Measurements from ENCODE around the gene LY6G5B.

Gene LY6G5B

DNA sequence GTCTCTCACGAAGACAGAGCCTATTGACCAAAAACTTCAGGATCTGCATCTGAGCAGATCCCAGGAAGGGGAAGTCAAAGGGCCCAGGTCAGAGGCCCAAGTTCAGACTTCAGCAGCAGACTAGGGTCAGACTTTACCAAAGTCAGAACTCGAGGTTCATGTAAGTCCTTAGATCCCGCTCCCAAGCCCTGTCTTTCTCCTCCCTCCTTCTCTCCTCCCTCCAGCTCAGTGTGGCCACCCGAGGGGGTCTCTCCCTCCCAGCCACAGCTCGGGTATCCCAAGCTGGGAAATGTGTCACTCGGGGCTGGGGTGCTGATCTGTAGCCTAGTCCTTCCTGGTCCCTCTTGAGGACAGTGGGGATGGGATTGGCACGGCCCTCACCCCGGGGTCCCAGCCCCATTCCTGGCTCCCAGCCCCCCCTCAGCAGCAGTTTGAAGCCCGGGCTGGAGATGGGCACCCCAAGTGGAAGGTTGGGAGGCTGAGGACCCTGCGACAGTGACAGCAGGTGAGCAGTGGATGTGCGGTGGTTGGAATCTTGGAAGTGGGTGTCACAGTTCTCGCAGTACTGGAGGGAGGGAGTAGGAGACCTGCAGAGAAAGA is 7.6 kb upstream of the LY6G5B start:
- in situ Hi-C loops (cut with MboI; ENCODE audit: low sequenced_read_pairs): no loop called here

DNA sequence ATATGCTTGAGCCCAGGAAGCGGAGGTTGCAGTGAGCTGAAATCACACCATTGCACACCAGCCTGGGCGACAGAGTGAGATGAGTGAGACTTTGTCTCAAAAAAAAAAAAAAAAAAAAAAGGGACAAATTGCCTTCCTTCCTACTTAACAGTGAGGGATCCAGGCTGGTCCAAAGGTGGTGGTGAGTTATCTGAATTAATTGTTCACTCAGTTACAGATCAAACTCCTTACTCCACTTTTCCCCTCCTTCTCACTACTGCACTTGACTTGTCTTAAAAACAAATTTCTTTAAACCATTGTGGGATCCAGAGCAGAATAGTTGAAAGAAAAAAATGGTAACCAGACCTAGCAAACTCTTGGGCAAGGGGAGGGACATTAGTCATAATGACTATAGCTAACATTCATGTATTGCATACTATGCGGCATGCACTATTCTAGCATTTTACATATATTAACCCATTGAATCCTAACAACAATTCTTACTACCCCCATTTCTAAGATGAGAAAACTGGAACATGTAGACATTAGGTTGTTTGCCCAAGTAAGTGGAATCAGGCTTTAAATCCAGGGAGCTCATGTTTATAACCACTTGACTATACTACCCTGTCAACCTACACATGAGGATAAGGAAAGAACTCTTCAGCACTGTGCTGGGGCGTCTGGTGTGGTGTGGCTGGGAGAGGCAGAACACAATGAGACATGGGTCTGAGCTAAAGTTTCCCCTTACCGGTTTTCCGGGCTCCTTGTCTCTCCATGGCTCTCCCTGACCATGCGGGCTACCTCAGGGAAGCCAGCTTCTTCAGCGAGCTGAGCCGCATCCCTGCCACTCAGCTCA is 6.4 kb upstream of the LY6G5B start:
- in situ Hi-C loops (cut with MboI; ENCODE audit: low sequenced_read_pairs): no loop called here

DNA sequence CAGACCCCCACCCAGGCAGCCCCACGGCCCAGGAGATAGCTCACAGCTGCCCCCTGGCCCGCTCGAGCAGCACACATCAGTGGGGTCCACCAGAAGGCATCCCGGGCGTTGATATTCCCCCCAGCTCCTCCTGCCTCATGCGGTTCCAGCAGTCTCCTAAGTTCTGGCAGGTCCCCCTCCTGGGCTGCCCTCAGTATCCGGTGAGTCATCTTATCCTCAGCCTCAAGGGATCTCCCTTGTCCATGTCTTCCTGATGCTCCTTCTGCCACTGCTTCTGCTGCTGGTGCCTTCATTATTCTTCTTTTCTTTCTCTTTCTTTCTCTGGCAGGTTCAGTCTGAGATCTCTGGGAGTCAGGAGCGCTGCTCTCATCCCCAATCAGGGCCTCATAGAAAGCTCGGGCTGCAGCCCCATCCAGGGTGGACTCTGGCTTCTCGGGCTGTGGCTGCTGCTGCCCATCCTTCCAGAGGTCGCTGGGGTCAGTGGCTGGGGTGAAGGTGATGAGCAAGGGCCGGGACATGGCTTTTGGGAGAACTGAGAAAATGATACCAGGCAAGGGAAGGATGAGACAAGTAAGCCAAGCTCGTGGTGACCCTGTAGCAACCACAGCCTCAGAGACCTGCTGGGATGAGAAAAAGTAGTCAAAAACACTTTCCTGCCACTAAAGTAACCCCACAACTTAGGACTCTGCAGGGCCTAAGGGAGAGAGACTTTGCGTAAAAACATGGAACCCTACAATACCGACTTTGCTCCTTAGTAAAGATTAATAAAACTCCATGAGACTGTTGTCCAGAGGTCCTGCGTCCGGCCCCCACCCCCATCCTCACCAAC is 5.6 kb upstream of the LY6G5B start:
- in situ Hi-C loops (cut with MboI; ENCODE audit: low sequenced_read_pairs): no loop called here

DNA sequence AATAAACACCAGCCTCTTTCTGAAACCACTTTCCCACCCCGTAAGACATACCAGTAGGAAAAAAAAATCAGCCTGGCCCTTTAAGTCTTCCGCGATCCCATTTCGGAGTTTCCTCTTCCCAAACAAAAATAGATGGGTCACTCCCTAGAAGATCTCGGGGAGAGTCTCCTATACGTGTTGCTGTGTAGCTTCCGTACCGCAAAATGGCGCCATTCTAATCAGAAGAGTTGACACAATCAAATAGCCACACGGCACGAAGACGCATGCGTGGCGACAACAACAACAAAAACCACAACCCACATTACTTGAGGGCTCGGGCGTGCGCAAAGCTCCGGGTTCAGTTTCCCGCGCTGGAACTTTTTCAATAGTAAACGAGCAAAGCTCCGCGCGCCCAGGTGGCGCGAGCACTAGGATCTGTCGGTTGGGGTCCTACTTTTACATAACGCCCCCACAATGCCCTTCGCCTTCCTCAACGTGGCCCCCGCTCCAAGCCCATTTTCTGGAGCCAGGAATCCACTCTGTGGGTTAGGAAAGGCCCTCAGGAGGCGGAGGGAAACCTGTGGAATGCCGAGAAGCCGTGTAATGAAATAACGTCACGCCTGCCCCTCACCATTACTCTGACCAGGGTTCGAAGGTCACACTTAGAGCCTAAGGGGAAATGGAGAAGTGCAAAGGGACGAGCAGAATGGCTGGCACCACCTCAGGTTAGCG is 4.8 kb upstream of the LY6G5B start, which contains the start of gene GPANK1:
TSS of gene GPANK1 (minus strand) at position 208 of the 711 bp plus-strand sequence. CDS start 519 bp downstream, outside the sequence.
- in situ Hi-C loops (cut with MboI; ENCODE audit: low sequenced_read_pairs): no loop called here

DNA sequence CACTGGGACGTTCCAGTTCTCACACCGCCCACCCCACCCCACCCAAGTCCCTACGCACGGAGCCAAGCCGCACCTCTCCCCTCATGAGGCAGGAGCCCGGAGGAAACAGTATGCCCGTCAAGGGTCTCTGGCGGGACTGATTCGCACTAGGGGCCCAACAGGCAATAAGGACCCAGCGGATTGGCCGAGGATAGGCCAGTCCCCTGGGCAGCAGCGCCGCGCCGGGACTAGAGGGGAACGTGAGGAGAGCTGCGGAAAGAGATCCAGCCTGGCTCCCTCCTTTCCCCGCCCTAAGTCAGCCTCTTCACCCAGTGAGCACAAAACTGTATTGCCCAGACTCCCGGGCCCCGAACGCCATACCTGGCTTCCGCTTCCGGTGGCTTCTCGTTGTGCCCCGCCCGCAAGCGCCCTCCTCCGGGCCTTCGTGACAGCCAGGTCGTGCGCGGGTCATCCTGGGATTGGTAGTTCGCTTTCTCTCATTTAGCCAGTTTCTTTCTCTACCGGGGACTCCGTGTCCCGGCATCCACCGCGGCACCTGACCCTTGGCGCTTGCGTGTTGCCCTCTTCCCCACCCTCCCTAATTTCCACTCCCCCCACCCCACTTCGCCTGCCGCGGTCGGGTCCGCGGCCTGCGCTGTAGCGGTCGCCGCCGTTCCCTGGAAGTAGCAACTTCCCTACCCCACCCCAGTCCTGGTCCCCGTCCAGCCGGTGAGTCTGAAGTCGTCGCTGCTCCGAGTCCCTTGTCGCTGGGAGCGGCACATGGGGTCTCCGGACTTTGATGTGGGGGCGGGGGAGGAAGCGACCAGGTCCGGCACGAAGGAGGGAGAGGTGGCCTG is 4.1 kb upstream of the LY6G5B start, which contains the start of gene CSNK2B:
TSS of gene CSNK2B (plus strand) at position 580 of the 836 bp plus-strand sequence. CDS start 752 bp downstream, outside the sequence.
- in situ Hi-C loops (cut with MboI; ENCODE audit: low sequenced_read_pairs): no loop called here

DNA sequence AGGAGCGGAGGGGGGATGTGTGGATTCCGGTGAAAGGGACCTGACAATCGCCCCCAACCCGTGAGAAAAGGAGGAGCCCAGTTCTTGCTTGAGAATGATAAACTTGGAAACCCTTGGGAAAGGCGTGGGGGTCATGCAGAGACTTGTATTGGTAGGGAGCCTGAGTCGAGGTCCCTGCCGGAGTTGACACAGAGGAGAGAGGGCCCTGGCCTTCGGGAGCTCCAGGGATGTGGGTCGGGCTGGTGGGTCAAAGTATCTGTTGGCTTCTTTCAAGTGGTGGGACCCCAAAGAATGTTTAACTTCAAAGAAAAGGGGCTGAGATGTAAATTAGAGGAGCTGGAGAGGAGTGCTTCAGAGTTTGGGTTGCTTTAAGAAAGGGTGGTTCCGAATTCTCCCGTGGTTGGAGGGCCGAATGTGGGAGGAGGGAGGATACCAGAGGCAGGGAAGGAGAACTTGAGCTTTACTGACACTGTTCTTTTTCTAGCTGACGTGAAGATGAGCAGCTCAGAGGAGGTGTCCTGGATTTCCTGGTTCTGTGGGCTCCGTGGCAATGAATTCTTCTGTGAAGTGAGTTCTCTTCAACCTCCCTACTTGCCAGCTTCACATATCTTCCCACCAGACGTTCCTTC is 3.3 kb upstream of the LY6G5B start:
- in situ Hi-C loops (cut with MboI; ENCODE audit: low sequenced_read_pairs): no loop called here

DNA sequence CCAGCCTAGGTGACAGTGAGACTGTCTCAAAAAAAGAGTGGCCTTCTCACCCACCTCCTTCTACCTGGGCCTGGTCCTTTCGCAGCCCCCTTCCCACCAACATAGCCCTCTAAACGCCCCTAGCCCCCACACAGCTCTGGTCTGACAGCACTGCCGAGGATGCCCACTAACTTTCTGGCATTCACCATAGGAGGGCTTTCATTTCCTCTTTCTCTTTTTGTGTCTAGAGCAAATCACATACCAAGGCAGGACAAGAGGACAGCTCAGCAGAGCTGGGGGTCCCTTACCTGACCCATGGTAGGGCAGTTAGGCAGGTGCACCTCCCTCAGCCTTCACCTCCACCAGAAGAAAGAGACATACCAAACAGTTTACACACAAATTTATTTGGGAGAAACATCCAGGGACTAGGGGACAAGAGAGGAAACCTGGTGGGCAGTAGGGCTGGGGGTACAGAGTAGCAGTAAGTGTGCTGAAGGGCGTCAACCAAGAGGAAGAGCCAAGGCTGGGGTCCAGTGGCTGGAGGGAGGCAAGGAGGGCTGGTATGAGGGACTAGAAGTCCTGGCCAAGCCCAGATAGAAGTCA is 6.6 kb downstream of the LY6G5B start:
- in situ Hi-C loops (cut with MboI; ENCODE audit: low sequenced_read_pairs): no loop called here

DNA sequence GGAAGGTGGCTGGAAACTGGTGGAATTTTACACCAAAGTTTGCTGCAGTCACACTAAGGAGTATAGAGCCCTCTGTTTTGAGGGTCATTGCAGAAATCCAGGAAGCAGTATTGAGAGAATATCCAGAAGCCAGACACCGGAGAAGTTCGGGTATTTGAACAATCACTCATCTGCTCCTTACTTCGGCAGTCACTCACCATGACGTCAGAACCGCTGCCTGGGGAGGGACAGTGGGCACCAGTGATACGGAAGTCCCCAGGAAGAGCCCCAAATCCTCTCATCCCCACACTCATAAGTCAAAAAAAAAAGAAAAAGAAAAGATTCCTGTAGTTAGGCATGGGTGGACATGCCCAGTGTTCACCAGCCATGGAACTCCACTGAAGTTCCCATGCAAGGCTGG is 7.1 kb downstream of the LY6G5B start:
- in situ Hi-C loops (cut with MboI; ENCODE audit: low sequenced_read_pairs): no loop called here

DNA sequence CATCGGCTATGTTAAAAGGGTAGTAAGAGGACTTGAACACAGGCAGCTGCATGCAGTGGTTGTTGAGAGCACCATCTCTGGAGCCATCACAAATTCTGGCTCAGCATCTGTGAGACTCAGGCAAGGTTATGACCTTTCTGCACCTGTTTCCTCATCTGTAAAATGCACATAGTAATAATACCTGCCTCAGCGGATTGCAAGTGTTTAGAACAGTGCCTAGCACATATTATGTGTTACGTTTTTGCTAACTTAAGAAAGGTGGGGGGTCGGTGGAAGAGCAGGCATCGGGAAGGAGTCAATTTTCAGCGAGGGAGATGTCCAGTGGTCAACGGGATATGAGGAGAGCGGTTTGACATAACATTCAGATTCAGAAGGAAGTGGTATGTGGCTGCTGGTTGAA is 8.2 kb downstream of the LY6G5B start:
- in situ Hi-C loops (cut with MboI; ENCODE audit: low sequenced_read_pairs): no loop called here

DNA sequence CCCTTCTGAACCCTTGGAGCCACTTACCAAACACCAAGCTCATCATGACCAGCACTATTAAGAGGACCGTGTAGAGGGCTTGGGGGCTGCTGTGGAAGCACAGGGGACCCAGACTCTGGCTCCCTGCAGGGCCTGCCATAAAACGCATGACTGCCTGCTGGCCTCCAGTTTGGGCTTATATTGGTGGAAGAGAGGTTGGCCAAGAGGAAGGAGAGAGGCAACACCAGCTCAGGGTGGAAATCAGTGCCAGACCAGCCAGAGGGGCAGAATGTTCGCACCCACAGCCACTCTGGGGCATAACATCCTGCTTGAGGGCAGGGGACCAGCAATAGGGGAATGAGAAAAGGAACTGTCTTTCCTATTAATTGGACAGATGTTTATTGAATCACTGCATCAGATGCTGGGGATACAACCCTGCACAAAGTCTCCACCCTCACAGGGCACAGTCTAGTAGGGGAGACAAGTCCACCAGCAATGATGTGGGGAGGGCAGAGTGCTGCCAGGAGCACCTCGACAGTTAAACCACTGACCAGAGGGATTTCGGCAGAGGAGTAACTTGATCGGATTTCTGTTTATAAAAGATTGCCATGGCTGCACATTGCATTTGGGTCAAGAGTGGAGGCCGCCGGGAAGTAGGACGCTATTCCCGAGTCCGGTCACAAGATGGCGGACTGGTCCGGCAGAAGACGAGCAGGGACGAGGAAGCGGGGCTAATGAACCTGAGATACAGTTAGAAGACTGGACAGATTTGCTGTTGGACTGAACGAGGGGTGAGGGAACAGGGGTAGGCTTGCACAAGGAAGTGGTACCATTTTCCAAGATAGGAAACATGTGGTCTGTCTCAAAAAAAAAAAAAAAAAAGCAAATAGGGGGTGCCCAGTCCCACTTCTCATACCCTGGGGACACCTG is 10.7 kb downstream of the LY6G5B start, which contains the start of gene LY6G5C:
TSS of gene LY6G5C (minus strand) at position 842 of the 909 bp plus-strand sequence. CDS start at position 148, 694 bp downstream.
- in situ Hi-C loops (cut with MboI; ENCODE audit: low sequenced_read_pairs): no loop called here

DNA sequence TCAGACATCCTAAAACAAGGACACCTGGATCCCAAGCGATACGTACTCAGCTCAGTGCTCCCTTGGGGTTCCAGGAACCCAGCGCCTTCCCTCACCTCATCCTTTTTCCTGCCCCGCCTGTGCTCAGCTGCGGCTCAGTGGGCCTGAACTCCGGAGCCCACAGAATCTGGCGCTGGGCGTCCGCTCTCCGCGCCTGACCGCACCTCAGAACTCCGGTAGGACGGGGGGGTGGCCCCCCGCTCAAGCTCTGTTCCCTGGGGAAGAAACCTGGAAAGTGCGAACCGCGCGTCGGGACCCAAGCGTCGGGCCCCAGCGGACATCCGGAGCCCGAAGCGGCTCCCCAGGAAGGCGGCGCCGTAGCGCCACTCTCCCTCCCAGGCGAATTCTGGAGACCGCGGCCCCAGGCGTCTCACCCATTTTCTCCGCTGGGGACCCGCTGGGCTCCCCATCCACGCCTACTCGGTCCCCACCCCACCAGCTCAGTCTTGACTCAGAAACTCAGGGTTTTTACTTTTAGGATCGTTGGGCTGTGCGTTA is 11.4 kb downstream of the LY6G5B start:
- in situ Hi-C loops (cut with MboI; ENCODE audit: low sequenced_read_pairs): no loop called here

DNA sequence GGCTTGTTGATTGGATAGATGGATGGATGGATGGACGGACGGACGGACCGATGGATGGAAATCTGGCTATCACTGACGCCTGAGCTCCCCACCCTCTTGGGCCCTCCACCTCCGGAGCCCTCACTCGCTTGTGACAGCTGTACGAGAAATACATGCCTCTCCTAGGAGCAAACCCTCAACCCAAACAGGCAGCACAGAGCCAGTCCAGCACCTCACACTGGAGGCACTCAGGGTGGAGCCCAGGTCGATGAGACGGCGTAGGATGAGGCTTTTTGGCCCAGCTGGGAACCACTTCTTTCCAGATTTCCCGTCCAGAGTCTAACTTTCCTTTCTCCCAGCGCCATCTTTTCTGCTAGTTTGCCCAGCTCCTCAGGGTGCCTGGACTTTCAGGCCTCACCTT is 13.8 kb downstream of the LY6G5B start:
- in situ Hi-C loops (cut with MboI; ENCODE audit: low sequenced_read_pairs): no loop called here

DNA sequence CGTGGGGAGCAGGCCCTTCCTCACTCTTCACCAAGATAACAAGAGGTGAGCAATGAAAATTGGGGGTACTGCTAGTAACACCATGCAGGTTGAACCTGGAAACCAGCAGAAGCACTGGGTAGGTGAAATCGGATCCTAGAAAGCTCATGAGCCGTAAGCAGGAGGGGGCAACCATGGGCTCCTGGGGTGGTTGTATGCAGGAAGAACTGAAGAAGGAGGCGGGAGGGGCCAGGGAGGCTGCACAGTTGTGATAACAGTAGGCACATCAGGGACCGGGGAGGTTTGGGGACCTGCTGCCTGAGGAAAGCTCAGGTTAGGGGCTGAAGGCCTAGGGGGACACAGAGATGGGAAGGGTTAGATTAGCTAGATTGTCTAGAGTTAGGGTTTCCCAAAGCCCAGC is 16.7 kb downstream of the LY6G5B start:
- in situ Hi-C loops (cut with MboI; ENCODE audit: low sequenced_read_pairs): no loop called here

DNA sequence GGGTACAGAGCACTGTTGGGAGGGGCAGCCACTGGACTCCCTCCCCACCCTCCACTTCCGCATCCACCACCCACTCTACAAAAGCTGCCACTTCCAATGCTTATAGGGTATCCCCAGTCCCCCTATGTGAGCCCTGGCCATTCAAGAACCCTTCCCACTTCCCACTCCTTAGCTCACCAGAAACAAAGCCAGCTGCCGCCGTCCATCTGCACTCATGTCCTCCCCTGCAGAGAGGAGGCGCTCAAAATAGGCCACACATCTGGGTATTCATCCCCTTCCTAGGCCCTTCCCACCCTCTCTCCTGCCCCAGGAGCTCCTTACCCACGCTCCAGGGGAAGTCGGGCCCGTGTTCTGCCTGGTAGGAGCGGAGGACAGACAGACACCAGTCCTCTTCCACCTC is 17.5 kb downstream of the LY6G5B start:
- in situ Hi-C loops (cut with MboI; ENCODE audit: low sequenced_read_pairs): no loop called here

DNA sequence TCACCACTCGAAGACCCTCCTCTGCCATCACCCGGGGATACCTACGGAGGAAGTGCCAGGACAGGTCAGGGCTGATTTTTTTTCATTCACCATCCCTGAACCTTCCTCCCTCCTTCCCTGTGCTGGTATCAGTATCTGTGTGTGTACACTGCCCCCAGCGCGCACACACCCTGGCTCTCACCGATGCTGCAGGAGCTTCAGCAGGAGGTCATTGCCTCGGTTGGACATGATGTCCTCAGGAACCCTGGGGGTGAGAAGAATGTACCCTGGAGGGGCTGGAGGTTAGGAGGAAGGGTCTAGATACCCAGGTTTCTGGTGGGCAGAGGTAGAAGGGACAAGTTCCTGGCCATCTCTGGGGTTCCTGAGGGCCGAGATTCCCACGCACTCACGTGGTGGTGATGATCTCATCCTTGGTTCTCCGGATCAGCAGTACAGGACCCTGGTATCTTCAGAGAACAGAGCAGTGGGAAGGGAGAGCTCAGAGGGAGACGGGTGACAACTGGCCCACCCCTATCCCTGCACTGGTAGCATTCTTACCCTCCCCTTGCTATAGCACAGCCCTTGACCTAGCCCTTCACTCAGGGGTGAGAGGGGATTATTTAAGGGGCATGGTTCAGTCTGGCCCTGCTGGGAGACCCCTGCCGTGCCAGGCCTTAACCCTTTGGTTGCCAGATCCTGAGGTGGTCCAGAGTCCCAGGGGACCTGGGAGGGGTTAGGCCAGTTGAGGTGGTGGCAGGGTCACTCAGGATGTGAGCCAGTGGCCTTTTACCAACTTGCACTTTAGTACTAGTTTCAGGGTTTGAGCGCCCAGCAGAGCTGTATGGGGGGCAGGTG is 18.3 kb downstream of the LY6G5B start:
- in situ Hi-C loops (cut with MboI; ENCODE audit: low sequenced_read_pairs): no loop called here

DNA sequence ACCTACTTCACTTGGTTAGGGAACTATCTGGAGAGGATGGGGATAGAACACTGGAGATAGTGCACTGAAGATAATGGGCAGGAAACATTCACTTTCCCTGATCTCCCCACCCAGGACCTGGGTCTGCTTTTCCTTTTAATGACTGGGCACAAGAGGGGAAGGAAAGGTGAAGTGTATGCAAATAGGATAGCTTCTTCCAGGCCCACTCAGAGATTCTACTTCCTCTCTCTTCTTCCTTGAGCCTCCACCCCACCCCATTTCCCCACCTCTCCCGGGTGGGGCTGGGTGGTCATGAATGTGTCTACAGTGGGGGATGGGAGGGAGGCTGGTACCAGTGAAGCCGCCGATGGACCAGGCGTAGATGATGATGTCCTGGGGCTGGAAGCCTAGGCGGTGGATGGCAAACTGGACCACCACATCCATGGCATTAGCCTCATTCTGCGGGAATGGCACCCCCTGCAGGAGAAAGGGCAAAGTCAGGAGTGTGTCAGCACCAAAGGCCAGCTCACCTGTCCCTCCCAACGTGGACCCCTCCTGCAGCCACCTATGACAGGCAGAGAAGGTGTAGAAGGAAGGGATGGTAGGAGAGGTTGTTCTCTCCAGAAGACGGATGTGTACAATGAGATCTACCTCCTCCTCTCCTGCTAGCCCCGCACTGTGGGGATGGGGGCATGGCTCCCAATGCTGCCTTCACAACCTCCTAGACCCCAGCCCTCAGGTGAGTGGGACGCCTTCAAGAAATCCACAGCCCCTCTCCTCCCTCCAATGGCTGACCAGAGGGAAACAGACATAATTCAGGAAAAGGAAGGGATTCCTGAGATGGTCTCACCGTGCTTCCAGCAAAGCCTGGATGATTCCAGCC is 19.7 kb downstream of the LY6G5B start:
- in situ Hi-C loops (cut with MboI; ENCODE audit: low sequenced_read_pairs): no loop called here
